GM19452 (cell line): Measurements from ENCODE around the gene CTBP1.
"Not testable (repeated sequence)": the region's sequence is repeated elsewhere in the genome, so short reads cannot be mapped to it uniquely, and the experiment has no call there.

Experiments
- ATAC-seq: cut with Tn5 transposase; IDR thresholded peaks from one replicate; pipeline ENCODE4 v1.9.1; 2021; ENCODE audit not compliant: unreplicated experiment

CTBP1 gene

GRCh38 chr4:1239141-1239949 lies 9.6 kb downstream of the CTBP1 start:
- no peak for ATAC-seq

- ATAC-seq, result no peak
These were observed 10.3 kb downstream of the CTBP1 start for GRCh38 chr4:1238676-1239000.

GRCh38 chr4:1237981-1238675 lies 10.8 kb downstream of the CTBP1 start:
- no peak for ATAC-seq

- ATAC-seq, result not testable (repeated sequence)
These were observed 11.7 kb downstream of the CTBP1 start for GRCh38 chr4:1237261-1237660.

- not testable (repeated sequence) for ATAC-seq
These were observed 12.1 kb downstream of the CTBP1 start for GRCh38 chr4:1236836-1237235.

GRCh38 chr4:1236103-1236641 lies 12.8 kb downstream of the CTBP1 start:
- no peak for ATAC-seq

GRCh38 chr4:1235381-1236102 lies 13.4 kb downstream of the CTBP1 start:
- ATAC-seq, result no peak

- ATAC-seq, result no peak
These were observed 14.1 kb downstream of the CTBP1 start for GRCh38 chr4:1234811-1235292.

GRCh38 chr4:1234309-1234695 lies 14.6 kb downstream of the CTBP1 start:
- ATAC-seq, result no peak

- ATAC-seq, result no peak
These were observed 15.2 kb downstream of the CTBP1 start for GRCh38 chr4:1233641-1234308.

- ATAC-seq, result no peak
These were observed 16.0 kb downstream of the CTBP1 start for GRCh38 chr4:1232661-1233621.

- no peak for ATAC-seq
These were observed 17.1 kb downstream of the CTBP1 start for GRCh38 chr4:1231637-1232360.

- no peak for ATAC-seq
These were observed 17.8 kb downstream of the CTBP1 start for GRCh38 chr4:1230971-1231636.

- no peak for ATAC-seq
These were observed 18.6 kb downstream of the CTBP1 start for GRCh38 chr4:1230316-1230715.

- ATAC-seq, result no peak
These were observed 19.6 kb downstream of the CTBP1 start for GRCh38 chr4:1229117-1229849.

GRCh38 chr4:1227816-1228215 lies 21.1 kb downstream of the CTBP1 start:
- no peak for ATAC-seq

GRCh38 chr4:1226598-1226997 lies 22.3 kb downstream of the CTBP1 start:
- ATAC-seq, result no peak

GRCh38 chr4:1226144-1226481 lies 22.8 kb downstream of the CTBP1 start:
- ATAC-seq, result no peak
